Measurements from ENCODE around the gene TTC23. TPM values are rescaled to one million over a fixed set of nuclear protein-coding genes. Genes with fewer than 3 reads are reported as not detected.

Gene TTC23
- total RNA-seq, 1 donor from 2014 or later, result 11.4 TPM

DNA sequence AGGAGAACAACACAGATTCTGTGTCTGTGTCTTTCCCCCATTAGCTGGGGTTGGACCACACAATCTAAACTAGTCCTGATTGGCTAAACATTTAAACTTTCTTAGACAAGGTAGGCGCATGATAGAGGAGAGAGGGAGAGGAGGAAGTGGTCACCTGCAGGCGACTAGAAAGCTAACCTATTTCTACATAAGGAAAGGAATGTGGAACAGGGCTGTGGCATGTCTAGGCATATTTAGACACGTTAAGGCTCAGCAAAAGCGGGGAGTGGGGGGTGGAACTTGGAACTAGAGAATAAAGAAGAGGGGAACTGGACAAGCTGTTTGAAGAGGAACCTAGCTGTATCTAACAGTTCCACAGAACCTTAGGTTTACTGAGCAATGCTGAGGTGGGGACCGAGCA, 14.7 kb upstream of the TTC23 start:
- Histone ChIP-seq H3K4me1 (no peaks in the 10 kb centered on the region), H3K9me3 (replicated peaks) (no peaks in the 10 kb centered on the region), H3K36me3 (peaks cover 16% of the 10 kb centered on the region), H3K27ac (replicated peaks) (no peak overlapping the region), H3K27me3 (ENCODE audit: low read depth) (no peaks in the 10 kb centered on the region), H3K4me3 (no peak overlapping the region)
- TF ChIP-seq, protein P1, sequence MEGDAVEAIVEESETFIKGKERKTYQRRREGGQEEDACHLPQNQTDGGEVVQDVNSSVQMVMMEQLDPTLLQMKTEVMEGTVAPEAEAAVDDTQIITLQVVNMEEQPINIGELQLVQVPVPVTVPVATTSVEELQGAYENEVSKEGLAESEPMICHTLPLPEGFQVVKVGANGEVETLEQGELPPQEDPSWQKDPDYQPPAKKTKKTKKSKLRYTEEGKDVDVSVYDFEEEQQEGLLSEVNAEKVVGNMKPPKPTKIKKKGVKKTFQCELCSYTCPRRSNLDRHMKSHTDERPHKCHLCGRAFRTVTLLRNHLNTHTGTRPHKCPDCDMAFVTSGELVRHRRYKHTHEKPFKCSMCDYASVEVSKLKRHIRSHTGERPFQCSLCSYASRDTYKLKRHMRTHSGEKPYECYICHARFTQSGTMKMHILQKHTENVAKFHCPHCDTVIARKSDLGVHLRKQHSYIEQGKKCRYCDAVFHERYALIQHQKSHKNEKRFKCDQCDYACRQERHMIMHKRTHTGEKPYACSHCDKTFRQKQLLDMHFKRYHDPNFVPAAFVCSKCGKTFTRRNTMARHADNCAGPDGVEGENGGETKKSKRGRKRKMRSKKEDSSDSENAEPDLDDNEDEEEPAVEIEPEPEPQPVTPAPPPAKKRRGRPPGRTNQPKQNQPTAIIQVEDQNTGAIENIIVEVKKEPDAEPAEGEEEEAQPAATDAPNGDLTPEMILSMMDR (IDR thresholded peaks at IDR 0.05; ENCODE audit: borderline replicate concordance), result no peak
- DNase-seq, result no peak
- intact Hi-C loops (cut with micrococcal nuclease), result no loop called here

DNA sequence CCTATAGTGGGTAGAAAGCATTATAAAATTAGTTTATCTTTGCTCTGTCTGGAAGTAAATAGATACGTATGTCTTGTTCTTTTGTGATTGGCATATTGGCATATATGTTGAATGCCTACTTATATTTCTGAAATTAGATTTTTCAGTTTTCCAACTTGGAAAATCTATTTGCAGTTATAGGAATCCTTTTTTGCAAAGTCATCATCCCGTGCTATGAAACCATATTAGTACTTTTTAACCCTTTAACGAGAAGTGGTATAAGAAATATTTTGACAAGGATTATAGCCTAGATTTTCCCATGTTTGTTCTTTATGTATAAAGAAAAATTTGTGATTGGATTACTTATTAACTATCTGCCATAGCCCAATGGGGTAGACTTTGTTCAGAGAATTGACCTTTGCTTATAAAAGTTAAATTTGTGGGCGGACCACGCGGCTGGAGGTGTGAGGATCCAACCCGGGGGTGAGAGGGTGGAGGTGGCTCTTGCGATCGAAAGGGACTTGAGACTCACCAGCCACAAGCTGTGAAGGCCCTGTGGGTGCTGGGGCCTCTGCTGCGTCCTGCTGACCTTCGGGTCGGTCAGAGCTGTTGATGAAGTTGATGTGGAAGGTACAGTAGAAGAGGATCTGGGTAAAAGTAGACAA, 7.8 kb upstream of the TTC23 start:
- no peaks in the 10 kb centered on the region for H3K27me3 ChIP-seq (ENCODE audit: low read depth)

DNA sequence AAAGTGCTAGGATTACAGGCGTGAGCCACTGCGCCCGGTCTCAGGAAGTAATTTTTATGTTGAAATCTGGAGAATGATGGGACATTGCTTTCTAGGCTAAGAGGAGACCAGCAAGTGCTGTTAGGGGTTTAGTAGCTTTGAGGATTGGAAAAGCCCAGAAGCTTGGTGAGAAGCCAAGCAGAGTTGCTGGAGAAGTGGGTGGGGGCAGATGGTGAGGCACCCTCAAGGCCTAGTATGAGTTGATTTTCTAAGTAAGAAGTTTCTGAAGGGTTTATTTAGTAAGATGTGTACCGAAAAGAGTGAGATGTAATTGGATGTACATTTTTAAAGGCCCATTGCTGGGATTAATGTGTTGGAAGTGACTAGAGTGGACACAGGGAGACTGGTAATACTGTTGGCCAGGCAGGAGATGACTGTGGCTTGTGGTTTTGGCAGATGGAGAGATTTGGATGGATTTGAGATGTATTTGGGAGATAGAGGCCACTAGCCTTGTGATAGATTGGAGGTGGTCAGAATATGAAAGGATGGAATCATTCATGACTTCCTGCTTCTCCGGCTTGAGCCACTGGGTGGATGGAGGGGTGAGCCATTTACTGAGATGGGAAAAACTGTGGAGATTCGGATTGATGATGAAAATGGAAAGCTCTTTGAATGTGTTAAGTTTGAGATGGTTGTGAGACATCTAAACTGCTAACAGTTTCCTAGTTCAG, 4.2 kb upstream of the TTC23 start:
- Histone ChIP-seq H3K36me3 (peaks cover 19% of the 10 kb centered on the region), H3K27me3 (ENCODE audit: low read depth) (no peaks in the 10 kb centered on the region), H3K4me1 (peaks cover 38% of the 10 kb centered on the region), H3K4me3 (no peak overlapping the region), H3K27ac (replicated peaks) (no peak overlapping the region), H3K9me3 (replicated peaks) (no peaks in the 10 kb centered on the region)
- DNase-seq, result no peak
- intact Hi-C loops (cut with micrococcal nuclease), result no loop called here
- TF ChIP-seq, protein P1 (IDR thresholded peaks at IDR 0.05; ENCODE audit: borderline replicate concordance), result no peak

More for the DNA sequence above, 7.8 kb upstream of the TTC23 start:
- Histone ChIP-seq H3K4me1 (peaks cover 13% of the 10 kb centered on the region), H3K9me3 (replicated peaks) (no peaks in the 10 kb centered on the region), H3K4me3 (no peak overlapping the region), H3K27ac (replicated peaks) (no peak overlapping the region), H3K36me3 (peaks cover 29% of the 10 kb centered on the region)
- TF ChIP-seq, protein P1 (IDR thresholded peaks at IDR 0.05; ENCODE audit: borderline replicate concordance), result no peak
- no peak for DNase-seq
- intact Hi-C loops (cut with micrococcal nuclease), result no loop called here

DNA sequence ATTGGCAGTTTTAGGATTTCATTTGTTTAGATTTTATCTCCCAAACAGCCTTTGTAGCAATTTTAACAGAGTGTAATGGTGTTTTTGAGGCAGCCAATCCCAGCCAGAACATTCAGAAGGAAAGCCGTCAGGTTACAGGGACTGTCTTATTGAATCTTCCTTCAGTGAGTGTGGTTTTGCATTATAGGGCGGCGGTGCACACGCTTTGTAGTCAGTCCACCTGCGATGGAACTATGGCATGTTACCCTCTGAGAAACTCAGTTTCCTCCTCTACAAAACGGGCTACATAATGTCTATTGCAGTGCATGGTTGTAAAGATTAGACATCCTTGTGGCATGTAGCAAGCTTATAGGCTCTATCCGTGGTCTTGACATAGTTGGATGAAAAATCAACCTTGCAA, 2.9 kb upstream of the TTC23 start:
- Histone ChIP-seq H3K36me3 (peaks cover 13% of the 10 kb centered on the region), H3K27me3 (ENCODE audit: low read depth) (no peaks in the 10 kb centered on the region), H3K9me3 (replicated peaks) (no peaks in the 10 kb centered on the region), H3K4me1 (peaks cover 50% of the 10 kb centered on the region), H3K27ac (replicated peaks) (peak overlapping the region; percentile 95), H3K4me3 (peak overlapping the region; percentile 84)
- intact Hi-C loops (cut with micrococcal nuclease), result no loop called here
- TF ChIP-seq, protein P1 (IDR thresholded peaks at IDR 0.05; ENCODE audit: borderline replicate concordance), result no peak
- DNase-seq, result no peak

DNA sequence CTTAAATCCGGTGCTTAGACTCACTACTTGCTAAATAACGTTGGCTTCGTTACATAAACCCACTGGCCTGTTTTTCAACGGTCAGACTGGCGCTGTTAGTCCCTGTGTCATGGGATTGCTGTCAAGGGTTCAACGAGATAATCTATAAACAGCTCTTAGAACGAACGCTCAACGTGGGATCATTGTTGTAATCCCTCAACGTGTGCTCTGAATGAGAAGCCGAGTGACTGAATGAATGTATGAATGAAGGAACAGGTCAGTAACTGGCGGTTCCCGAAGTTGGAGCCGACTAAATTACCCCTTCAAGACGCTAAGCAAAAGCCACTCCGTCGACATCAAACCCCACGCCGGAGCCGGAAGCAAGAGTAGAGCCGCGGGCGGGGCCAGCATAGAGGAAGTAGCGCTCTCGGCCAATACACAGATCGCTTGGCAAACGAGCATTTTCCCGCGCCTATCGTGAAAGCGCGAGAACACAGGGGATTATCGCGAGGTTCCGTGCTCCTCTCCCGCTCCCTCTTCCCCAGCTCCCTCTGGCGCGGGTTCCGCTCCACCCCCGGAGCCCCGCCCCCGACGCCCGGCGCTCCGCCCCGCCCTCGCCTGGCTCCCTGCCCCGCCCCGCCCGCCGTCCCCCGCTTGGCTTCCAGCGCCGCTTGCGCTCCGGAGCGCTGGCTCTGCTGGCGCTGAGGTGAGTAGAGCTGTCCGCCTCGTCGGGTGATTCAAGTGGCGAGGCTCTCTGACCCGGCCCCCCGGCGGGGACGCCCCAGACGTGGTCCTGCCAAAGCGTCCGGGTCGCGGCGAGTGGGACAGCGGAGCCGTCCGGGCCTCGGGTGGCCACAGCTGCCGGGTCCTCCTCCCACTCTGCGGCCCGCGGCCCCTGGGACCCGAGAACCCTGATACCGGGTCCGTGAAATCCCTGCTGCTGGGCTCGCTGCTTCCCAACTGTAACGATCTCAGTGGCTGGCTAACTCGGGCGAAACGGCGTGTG, 1.8 kb upstream of the TTC23 start, which contains the start of gene LRRC28:
TSS of gene LRRC28 (plus strand) at position 625 of the 985 bp plus-strand sequence. CDS start 4,477 bp downstream, outside the sequence.
- peaks cover 56% of the 10 kb centered on the region for H3K4me1 ChIP-seq

More for the DNA sequence above, 1.8 kb upstream of the TTC23 start, which contains the start of gene LRRC28:
- H3K9me3 ChIP-seq (replicated peaks), result no peaks in the 10 kb centered on the region
- TF ChIP-seq, protein P1 (IDR thresholded peaks at IDR 0.05; ENCODE audit: borderline replicate concordance), result no peak
- peak; percentile 98 for DNase-seq
- peak within 1 kb of the TSS; percentile 84 for H3K4me3 ChIP-seq
- peaks cover 4% of the 10 kb centered on the region for H3K36me3 ChIP-seq
- intact Hi-C loops (cut with micrococcal nuclease), result no loop called here
- peak within 1 kb of the TSS; percentile 95 for H3K27ac ChIP-seq (replicated peaks)
- no peaks in the 10 kb centered on the region for H3K27me3 ChIP-seq (ENCODE audit: low read depth)

All from left ventricle myocardium inferior (tissue), 1 donor.